PC-3 (cell line): ENCODE results near the gene ARL10. TPM values are rescaled to one million over a fixed set of nuclear protein-coding genes. Genes with fewer than 3 reads are reported as not detected.

Experiments used
- ATAC-seq: fragments of 200-7000 bp; cut with Tn5 transposase; 2 replicates; pipeline ENCODE4 v1.9.1; 2020; ENCODE audit warnings: mild to moderate bottlenecking, moderate library complexity
- BruUV-seq: library from RNA; stranded (reverse); fragments of 400-500 nt; replicated peaks from 2 replicates; lab custom pipeline; 2021; lab: Mats Ljungman, UMichigan
- CTCF ChIA-PET: fragments of 300-600 bp; sonication (Branson Sonifier 250); formaldehyde crosslinking; loops from one replicate; lab custom pipeline; 2022; ENCODE audit warnings: antibody characterized with exemption; lab: Charles Lee
- POLR2A ChIA-PET: fragments of 300-600 bp; sonication (Branson Sonifier 250); formaldehyde crosslinking; loops from one replicate; lab custom pipeline; 2022; ENCODE audit warnings: antibody characterized with exemption; ENCODE audit not compliant: unreplicated experiment; lab: Charles Lee
- DNase-seq: peaks from one replicate; pipeline ENCODE4 v3.0.0-alpha.2; 2015
- H2AFZ ChIP-seq: fragments of 300-600 bp; sonication (generic); 2 replicates; pipeline ENCODE4 v1.6.0; 2016; ENCODE audit warnings: antibody characterized with exemption, low read length
- H3F3A ChIP-seq: fragments of 300-600 bp; sonication (generic); one replicate; pipeline ENCODE4 v1.6.0; 2017; ENCODE audit warnings: antibody characterized with exemption, low read length, control low read depth, mild to moderate bottlenecking; ENCODE audit not compliant: unreplicated experiment
- H3K27ac ChIP-seq: fragments of 300-600 bp; sonication (generic); 2 replicates; pipeline ENCODE4 v1.5.1; 2016; ENCODE audit warnings: mild to moderate bottlenecking, low read length
- H3K27me3 ChIP-seq: fragments of 300-600 bp; sonication (generic); 2 replicates; pipeline ENCODE4 v1.6.1; 2016; ENCODE audit warnings: low read length, mixed read lengths
- H3K36me3 ChIP-seq: fragments of 300-600 bp; sonication (generic); 2 replicates; pipeline ENCODE4 v1.6.1; 2016; ENCODE audit warnings: low read depth, mixed run types, low read length, mixed read lengths
- H3K4me1 ChIP-seq: fragments of 300-600 bp; sonication (generic); 2 replicates; pipeline ENCODE4 v1.5.1; 2016; ENCODE audit warnings: low read length; ENCODE audit not compliant: insufficient read depth
- H3K4me2 ChIP-seq: fragments of 300-600 bp; sonication (generic); 2 replicates; pipeline ENCODE4 v1.6.0; 2016; ENCODE audit warnings: low read length
- H3K4me3 ChIP-seq: fragments of 300-600 bp; sonication (generic); 2 replicates; pipeline ENCODE4 v1.5.1; 2016; ENCODE audit warnings: mild to moderate bottlenecking, low read length, mixed read lengths
- H3K79me2 ChIP-seq: fragments of 300-600 bp; sonication (generic); 2 replicates; pipeline ENCODE4 v1.6.1; 2017; ENCODE audit warnings: low read length, mixed read lengths
- H3K9ac ChIP-seq: fragments of 300-600 bp; sonication (generic); 2 replicates; pipeline ENCODE4 v1.6.0; 2016; ENCODE audit warnings: mild to moderate bottlenecking, low read length
- H3K9me2 ChIP-seq: fragments of 300-600 bp; sonication (generic); replicated peaks from 2 replicates; pipeline ENCODE4 v1.6.1; 2016; ENCODE audit warnings: mixed run types, low read length, mixed read lengths
- H3K9me3 ChIP-seq: fragments of 300-600 bp; sonication (generic); 2 replicates; pipeline ENCODE4 v1.6.1; 2016; ENCODE audit warnings: low read length, mixed read lengths
- H4K20me1 ChIP-seq: fragments of 300-600 bp; sonication (generic); 2 replicates; pipeline ENCODE4 v1.6.1; 2016; ENCODE audit warnings: low read length, mixed read lengths
- CTCF ChIP-seq: fragments of 300-600 bp; sonication (generic); conservative IDR thresholded peaks from 2 replicates; pipeline ENCODE4 v1.5.1; 2017; ENCODE audit warnings: antibody characterized with exemption, low read depth, mild to moderate bottlenecking, low read length
- EZH2 ChIP-seq: fragments of 300-600 bp; sonication (generic); IDR thresholded peaks from one replicate; pipeline ENCODE4 v1.6.1; 2017; ENCODE audit warnings: antibody characterized with exemption, mild to moderate bottlenecking, low read length; ENCODE audit not compliant: unreplicated experiment
- EZH2phosphoT487 ChIP-seq: fragments of 300-600 bp; sonication (generic); IDR thresholded peaks from 2 replicates; pipeline ENCODE4 v1.6.1; 2018; ENCODE audit warnings: mild to moderate bottlenecking, antibody characterized with exemption, low read length, borderline replicate concordance
- intact Hi-C: fragments of 100-400 bp; cut with micrococcal nuclease; formaldehyde crosslinking; loops from 2 replicates; pipeline ENCODE4 v1.9.0; 2023
- total RNA-seq: library from RNA; depleted of rRNA; stranded (reverse); fragments of >200 nt; gene quantifications from 2 replicates; pipeline ENCODE4 v1.2.3, GENCODE V29; 2014

Gene ARL10
- total RNA-seq, 1 experiment from 2014 or later, result 0.15 TPM

GRCh38 chr5:176342158-176342483, 23.2 kb upstream of the ARL10 start:
- Histone ChIP-seq H3K36me3 (peaks cover 18% of the 10 kb centered on the region; the same call in 1 of the 2 replicates), H3K4me1 (no peaks in the 10 kb centered on the region), H4K20me1 (no peaks in the 10 kb centered on the region), H3K79me2 (no peaks in the 10 kb centered on the region), H3K4me3 (no peak overlapping the region), H3K9me3 (no peaks in the 10 kb centered on the region), H3K9ac (no peak overlapping the region), H3K27me3 (no peaks in the 10 kb centered on the region), H3K9me2 (no peaks in the 10 kb centered on the region), H3K4me2 (no peak overlapping the region), H2AFZ (no peak overlapping the region), H3F3A (no peaks in the 10 kb centered on the region), H3K27ac (no peak overlapping the region)
- ATAC-seq (no peak), DNase-seq (no peak)
- TF ChIP-seq EZH2 (no peak), EZH2phosphoT487 (no peak), CTCF (no peak)
- POLR2A ChIA-PET, result no interaction called here
- CTCF ChIA-PET, result no interaction called here
- intact Hi-C loops, result no loop called here
- BruUV-seq, result no TSS peak

- H4K20me1 ChIP-seq, result no peaks in the 10 kb centered on the region
- CTCF ChIA-PET, result no interaction called here
- H3F3A ChIP-seq, result no peaks in the 10 kb centered on the region
- H3K9ac ChIP-seq, result no peak overlapping the region
- H3K9me3 ChIP-seq, result no peaks in the 10 kb centered on the region
- H3K79me2 ChIP-seq, result no peaks in the 10 kb centered on the region
- ATAC-seq (no peak), DNase-seq (no peak)
- no peaks in the 10 kb centered on the region for H3K4me1 ChIP-seq
- H3K4me3 ChIP-seq, result no peak overlapping the region
- BruUV-seq, result no TSS peak
- no peak overlapping the region for H2AFZ ChIP-seq
- no peak overlapping the region for H3K27ac ChIP-seq
- intact Hi-C loops, result no loop called here
- no peak overlapping the region for H3K4me2 ChIP-seq
- no peaks in the 10 kb centered on the region for H3K27me3 ChIP-seq
- no peaks in the 10 kb centered on the region for H3K9me2 ChIP-seq
- TF ChIP-seq CTCF (no peak), EZH2phosphoT487 (no peak), EZH2 (no peak)
- POLR2A ChIA-PET, result no interaction called here
- H3K36me3 ChIP-seq, result peaks cover 23% of the 10 kb centered on the region; the same call in 1 of the 2 replicates
Observed at GRCh38 chr5:176342766-176343458, 22.4 kb upstream of the ARL10 start.

GRCh38 chr5:176350416-176350815, 14.9 kb upstream of the ARL10 start:
- no TSS peak for BruUV-seq

More at GRCh38 chr5:176350416-176350815, 14.9 kb upstream of the ARL10 start:
- Histone ChIP-seq H3K27me3 (no peaks in the 10 kb centered on the region), H4K20me1 (no peaks in the 10 kb centered on the region), H3K4me2 (no peak overlapping the region), H2AFZ (no peak overlapping the region), H3F3A (no peaks in the 10 kb centered on the region), H3K4me3 (no peak overlapping the region), H3K36me3 (peaks cover 69% of the 10 kb centered on the region), H3K27ac (no peak overlapping the region), H3K79me2 (peaks cover 21% of the 10 kb centered on the region), H3K9ac (no peak overlapping the region), H3K9me2 (no peaks in the 10 kb centered on the region), H3K9me3 (no peaks in the 10 kb centered on the region), H3K4me1 (no peaks in the 10 kb centered on the region)
- DNase-seq (no peak), ATAC-seq (no peak)
- POLR2A ChIA-PET, result no interaction called here
- intact Hi-C loops, result no loop called here
- TF ChIP-seq CTCF, result no peak
- TF ChIP-seq EZH2phosphoT487, result no peak
- TF ChIP-seq EZH2, result no peak
- CTCF ChIA-PET, result no interaction called here
